Epithelial cell of esophagus (primary cell): ENCODE data around the gene THG1L.

Experiments
- DNase-seq: peaks from one replicate; pipeline ENCODE4 v3.0.0; 2010; ENCODE audit warnings: low read depth
- H3K4me3 ChIP-seq: 2 replicates; pipeline ENCODE4 v1.5.1; 2011; ENCODE audit warnings: mild to moderate bottlenecking, low read length, control low read depth
- TF ChIP-seq, protein P1 (sequence below): IDR thresholded peaks from 2 replicates; pipeline ENCODE4 v1.5.1; 2011; ENCODE audit warnings: low read depth, mild to moderate bottlenecking, low read length, control low read depth, inconsistent platforms; ENCODE audit not compliant: insufficient read depth; ENCODE audit errors: missing control alignments

THG1L gene

DNA sequence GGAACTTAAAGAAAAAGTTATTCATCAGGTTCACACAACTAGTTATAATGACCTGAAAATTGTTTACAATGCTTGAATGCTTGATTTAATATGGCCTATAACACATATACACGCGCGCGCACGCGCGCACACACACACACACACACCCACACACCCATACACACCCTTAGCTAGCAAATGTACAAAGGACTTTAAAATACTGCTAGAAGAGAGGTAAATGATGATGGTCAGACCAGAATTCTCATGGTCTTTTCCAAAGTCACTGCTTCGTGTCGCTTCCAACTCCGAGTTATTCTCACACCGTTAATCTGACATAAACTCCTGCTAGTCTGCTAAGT, 18.2 kb downstream of the THG1L start:
- TF ChIP-seq, protein P1, sequence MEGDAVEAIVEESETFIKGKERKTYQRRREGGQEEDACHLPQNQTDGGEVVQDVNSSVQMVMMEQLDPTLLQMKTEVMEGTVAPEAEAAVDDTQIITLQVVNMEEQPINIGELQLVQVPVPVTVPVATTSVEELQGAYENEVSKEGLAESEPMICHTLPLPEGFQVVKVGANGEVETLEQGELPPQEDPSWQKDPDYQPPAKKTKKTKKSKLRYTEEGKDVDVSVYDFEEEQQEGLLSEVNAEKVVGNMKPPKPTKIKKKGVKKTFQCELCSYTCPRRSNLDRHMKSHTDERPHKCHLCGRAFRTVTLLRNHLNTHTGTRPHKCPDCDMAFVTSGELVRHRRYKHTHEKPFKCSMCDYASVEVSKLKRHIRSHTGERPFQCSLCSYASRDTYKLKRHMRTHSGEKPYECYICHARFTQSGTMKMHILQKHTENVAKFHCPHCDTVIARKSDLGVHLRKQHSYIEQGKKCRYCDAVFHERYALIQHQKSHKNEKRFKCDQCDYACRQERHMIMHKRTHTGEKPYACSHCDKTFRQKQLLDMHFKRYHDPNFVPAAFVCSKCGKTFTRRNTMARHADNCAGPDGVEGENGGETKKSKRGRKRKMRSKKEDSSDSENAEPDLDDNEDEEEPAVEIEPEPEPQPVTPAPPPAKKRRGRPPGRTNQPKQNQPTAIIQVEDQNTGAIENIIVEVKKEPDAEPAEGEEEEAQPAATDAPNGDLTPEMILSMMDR = no peak
- no peak overlapping the region for H3K4me3 ChIP-seq
- no peak for DNase-seq

DNA sequence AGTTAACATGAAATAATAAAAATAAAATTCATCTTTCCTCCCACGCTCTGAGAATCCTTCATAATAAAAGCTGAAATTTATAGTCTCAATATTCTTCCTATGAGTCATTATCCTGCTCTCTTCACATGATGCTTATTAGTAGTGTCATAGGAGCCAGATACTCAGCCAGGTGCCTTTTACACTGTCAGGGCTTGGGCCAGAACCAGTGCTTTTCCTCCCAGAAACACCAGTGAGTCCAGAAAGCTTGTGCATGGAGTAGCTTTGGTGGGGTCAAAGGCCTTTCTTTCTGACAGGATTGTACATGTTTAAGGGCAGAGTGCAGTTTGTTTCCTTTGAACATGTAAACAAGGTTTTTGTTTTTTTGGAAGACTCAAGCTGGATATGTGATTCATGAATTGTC, 19.1 kb downstream of the THG1L start:
- H3K4me3 ChIP-seq = no peak overlapping the region
- peak; percentile 45 for DNase-seq
- TF ChIP-seq, protein P1 = no peak

- TF ChIP-seq, protein P1 = no peak
- no peak overlapping the region for H3K4me3 ChIP-seq
- DNase-seq = no peak
Measured at GRCh38 chr5:157756122-157756521, 24.9 kb downstream of the THG1L start.

GRCh38 chr5:157758706-157759105, 27.5 kb downstream of the THG1L start:
- TF ChIP-seq, protein P1 = no peak
- no peak overlapping the region for H3K4me3 ChIP-seq
- DNase-seq = no peak

- TF ChIP-seq, protein P1 = peak; percentile 84
- H3K4me3 ChIP-seq = no peak overlapping the region
- peak; percentile 72 for DNase-seq
Measured at GRCh38 chr5:157761690-157762621, 30.7 kb downstream of the THG1L start.

DNA sequence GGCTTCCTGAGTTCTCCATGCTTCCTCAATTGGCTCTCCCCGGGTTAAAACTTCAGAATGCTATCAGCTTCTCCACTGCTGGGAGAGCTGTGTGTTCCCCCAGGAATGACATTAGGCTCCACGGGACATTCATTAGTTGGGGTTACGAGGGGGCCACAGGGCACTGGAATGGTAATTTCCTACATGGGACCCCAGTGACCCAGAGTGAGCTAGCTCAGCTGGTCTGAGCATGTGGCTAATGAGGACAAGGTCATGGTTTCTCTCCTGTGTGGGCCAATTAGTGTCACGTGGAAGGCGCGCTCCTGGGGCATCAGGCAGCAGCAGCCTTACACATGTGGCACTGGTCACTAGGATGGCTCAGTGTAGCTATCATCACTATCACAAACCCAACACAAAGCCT, 33.3 kb downstream of the THG1L start:
- no peak overlapping the region for H3K4me3 ChIP-seq
- no peak for DNase-seq
- TF ChIP-seq, protein P1 = no peak

DNA sequence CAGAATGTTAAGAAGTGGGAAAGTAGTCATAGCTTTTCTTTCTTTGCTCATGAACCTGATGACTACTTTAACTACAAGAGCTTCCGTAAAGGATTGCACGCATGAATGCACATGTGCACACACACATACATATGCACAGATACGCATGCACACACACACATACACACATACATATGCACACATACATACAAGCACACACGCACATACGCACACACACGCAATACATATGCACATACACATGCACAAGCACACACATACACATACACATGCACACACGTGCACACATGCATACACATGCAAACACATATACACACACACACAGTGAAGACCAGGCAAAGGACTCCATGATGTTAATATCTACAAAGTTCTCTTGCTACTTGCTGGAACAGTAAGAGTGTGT, 35.2 kb downstream of the THG1L start:
- TF ChIP-seq, protein P1 = no peak
- no peak overlapping the region for H3K4me3 ChIP-seq
- no peak for DNase-seq
